ENCODE results near the gene PRDM11.

- TF ChIP-seq, protein P1, sequence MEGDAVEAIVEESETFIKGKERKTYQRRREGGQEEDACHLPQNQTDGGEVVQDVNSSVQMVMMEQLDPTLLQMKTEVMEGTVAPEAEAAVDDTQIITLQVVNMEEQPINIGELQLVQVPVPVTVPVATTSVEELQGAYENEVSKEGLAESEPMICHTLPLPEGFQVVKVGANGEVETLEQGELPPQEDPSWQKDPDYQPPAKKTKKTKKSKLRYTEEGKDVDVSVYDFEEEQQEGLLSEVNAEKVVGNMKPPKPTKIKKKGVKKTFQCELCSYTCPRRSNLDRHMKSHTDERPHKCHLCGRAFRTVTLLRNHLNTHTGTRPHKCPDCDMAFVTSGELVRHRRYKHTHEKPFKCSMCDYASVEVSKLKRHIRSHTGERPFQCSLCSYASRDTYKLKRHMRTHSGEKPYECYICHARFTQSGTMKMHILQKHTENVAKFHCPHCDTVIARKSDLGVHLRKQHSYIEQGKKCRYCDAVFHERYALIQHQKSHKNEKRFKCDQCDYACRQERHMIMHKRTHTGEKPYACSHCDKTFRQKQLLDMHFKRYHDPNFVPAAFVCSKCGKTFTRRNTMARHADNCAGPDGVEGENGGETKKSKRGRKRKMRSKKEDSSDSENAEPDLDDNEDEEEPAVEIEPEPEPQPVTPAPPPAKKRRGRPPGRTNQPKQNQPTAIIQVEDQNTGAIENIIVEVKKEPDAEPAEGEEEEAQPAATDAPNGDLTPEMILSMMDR (IDR thresholded peaks at IDR 0.05; ENCODE audit: low read depth, low read length), result no peak
- TF ChIP-seq POLR2A (IDR thresholded peaks at IDR 0.05; ENCODE audit: extremely low read depth, insufficient read length), result no peak
- TF ChIP-seq, protein P2, sequence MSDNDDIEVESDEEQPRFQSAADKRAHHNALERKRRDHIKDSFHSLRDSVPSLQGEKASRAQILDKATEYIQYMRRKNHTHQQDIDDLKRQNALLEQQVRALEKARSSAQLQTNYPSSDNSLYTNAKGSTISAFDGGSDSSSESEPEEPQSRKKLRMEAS (IDR thresholded peaks at IDR 0.05; ENCODE audit: low read depth, low read length), result no peak
- no peak for TF ChIP-seq MYC (IDR thresholded peaks at IDR 0.05; ENCODE audit: low read depth, low read length)
Measured at GRCh38 chr11:45156741-45157140, 10.3 kb downstream of the PRDM11 start.
